Measurements from ENCODE around the gene CDK15. TPM values are rescaled to one million over a fixed set of nuclear protein-coding genes. Genes with fewer than 3 reads are reported as not detected.

CDK15 gene
- total RNA-seq, 1 donor from 2014 or later, result 1.5 TPM

- Histone ChIP-seq H3K36me3 (no peaks in the 10 kb centered on the region), H3K9me3 (no peaks in the 10 kb centered on the region), H3K27ac (no peak overlapping the region), H3K4me1 (no peaks in the 10 kb centered on the region), H3K4me3 (no peak overlapping the region), H3K27me3 (no peaks in the 10 kb centered on the region)
- TF ChIP-seq CTCF (IDR thresholded peaks at IDR 0.05), result no peak
- intact Hi-C loops (cut with DNase I), result no loop called here
- DNase-seq (ENCODE audit: low spot score in 2 of 2), result no peak
These were observed 112.9 kb downstream of the CDK15 start for GRCh38 chr2:201919308-201919634.

GRCh38 chr2:201923436-201924328, 117.3 kb downstream of the CDK15 start:
- no peak overlapping the region for H3K27ac ChIP-seq
- H3K4me1 ChIP-seq, result no peaks in the 10 kb centered on the region
- no peaks in the 10 kb centered on the region for H3K27me3 ChIP-seq
- DNase-seq (ENCODE audit: low spot score in 2 of 2), result no peak
- TF ChIP-seq CTCF (IDR thresholded peaks at IDR 0.05), result no peak
- intact Hi-C loops (cut with DNase I), result no loop called here
- H3K36me3 ChIP-seq, result no peaks in the 10 kb centered on the region
- no peaks in the 10 kb centered on the region for H3K9me3 ChIP-seq
- no peak overlapping the region for H3K4me3 ChIP-seq

GRCh38 chr2:201924453-201924852, 118.1 kb downstream of the CDK15 start:
- no peaks in the 10 kb centered on the region for H3K4me1 ChIP-seq
- no peak for DNase-seq (ENCODE audit: low spot score in 2 of 2)
- H3K9me3 ChIP-seq, result no peaks in the 10 kb centered on the region
- TF ChIP-seq CTCF (IDR thresholded peaks at IDR 0.05), result no peak
- no peaks in the 10 kb centered on the region for H3K27me3 ChIP-seq
- H3K27ac ChIP-seq, result no peak overlapping the region
- no peaks in the 10 kb centered on the region for H3K36me3 ChIP-seq
- H3K4me3 ChIP-seq, result no peak overlapping the region
- intact Hi-C loops (cut with DNase I), result no loop called here

GRCh38 chr2:201925056-201925455, 118.7 kb downstream of the CDK15 start:
- TF ChIP-seq CTCF (IDR thresholded peaks at IDR 0.05), result no peak
- Histone ChIP-seq H3K27me3 (no peaks in the 10 kb centered on the region), H3K4me3 (no peak overlapping the region), H3K36me3 (no peaks in the 10 kb centered on the region), H3K27ac (no peak overlapping the region), H3K9me3 (no peaks in the 10 kb centered on the region), H3K4me1 (no peaks in the 10 kb centered on the region)
- intact Hi-C loops (cut with DNase I), result no loop called here
- no peak for DNase-seq (ENCODE audit: low spot score in 2 of 2)

- no peak for DNase-seq (ENCODE audit: low spot score in 2 of 2)
- TF ChIP-seq CTCF (IDR thresholded peaks at IDR 0.05), result no peak
- Histone ChIP-seq H3K36me3 (no peaks in the 10 kb centered on the region), H3K9me3 (no peaks in the 10 kb centered on the region), H3K27me3 (no peaks in the 10 kb centered on the region), H3K4me1 (no peaks in the 10 kb centered on the region), H3K4me3 (no peak overlapping the region), H3K27ac (no peak overlapping the region)
- intact Hi-C loops (cut with DNase I), result no loop called here
These were observed 119.7 kb downstream of the CDK15 start for GRCh38 chr2:201926067-201926466.

Data from ascending aorta (tissue), 2 donors.